Posterior cingulate gyrus (tissue), 11 donors: ENCODE data around the gene MAP1B.
"Not testable (repeated sequence)": the region's sequence is repeated elsewhere in the genome, so short reads cannot be mapped to it uniquely, and the experiment has no call there.

ENCODE experiments used
- DNase-seq, 10 donors: peaks; one replicate each; pipeline versions ENCODE4 v3.0.0 to v3.0.0-alpha.2; 2020 to 2021; ENCODE audit warnings: mixed read lengths in 3 of 10
- intact Hi-C: fragments of 100-400 bp; cut with DNase I; formaldehyde crosslinking; loops from one replicate; pipeline ENCODE4 v1.15.1; 2023

The MAP1B gene

DNA sequence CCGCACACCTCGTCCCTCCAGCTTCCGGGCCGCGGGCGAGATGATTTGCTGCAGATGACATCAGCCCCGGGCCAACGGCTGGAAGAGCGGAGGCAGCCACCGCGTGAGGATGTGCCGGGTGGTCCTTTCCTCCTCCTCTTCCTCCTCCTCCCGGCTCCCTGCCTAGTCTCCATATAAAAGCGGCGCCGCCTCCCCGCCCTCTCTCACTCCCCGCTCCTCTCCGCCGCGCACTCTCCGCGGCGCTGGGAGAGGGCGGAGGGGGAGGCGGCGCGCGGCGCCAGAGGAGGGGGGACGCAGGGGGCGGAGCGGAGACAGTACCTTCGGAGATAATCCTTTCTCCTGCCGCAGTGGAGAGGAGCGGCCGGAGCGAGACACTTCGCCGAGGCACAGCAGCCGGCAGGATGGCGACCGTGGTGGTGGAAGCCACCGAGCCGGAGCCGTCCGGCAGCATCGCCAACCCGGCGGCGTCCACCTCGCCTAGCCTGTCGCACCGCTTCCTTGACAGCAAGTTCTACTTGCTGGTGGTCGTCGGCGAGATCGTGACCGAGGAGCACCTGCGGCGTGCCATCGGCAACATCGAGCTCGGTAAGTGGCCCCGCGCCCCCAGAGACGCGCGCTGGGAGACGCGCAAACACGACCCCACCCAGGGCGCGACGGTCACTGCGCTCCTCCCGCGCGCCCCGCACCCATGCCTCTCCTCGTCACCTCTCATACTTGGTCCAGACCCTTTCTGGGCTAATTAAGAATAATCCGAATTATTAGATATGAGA lies at the start of gene MAP1B:
TSS of gene MAP1B (plus strand) at position 345 of the 770 bp plus-strand sequence. CDS start at position 402, 57 bp downstream.
- DNase-seq: peak; percentile 56 to 96 (median 76)
- intact Hi-C loops: loop anchor here (2.0 to 10.0 kb wide), 3 partner anchors 93 to 325 kb away; no protein-coding TSS in a partner anchor

GRCh38 chr5:72057816-72058215 lies 49.5 kb upstream of the MAP1B start:
- no peak for DNase-seq
- intact Hi-C loops: no loop called here

- DNase-seq: no peak
- intact Hi-C loops: no loop called here
Measured at GRCh38 chr5:72063219-72063819, 44.0 kb upstream of the MAP1B start.

- intact Hi-C loops: no loop called here
- no peak for DNase-seq
Measured at GRCh38 chr5:72064801-72065570, 42.3 kb upstream of the MAP1B start.

- intact Hi-C loops: no loop called here
- peak in 2 of 10 donors; percentile 12 to 14 for DNase-seq
Measured at GRCh38 chr5:72065751-72066255, 41.5 kb upstream of the MAP1B start.

- no peak for DNase-seq
- intact Hi-C loops: no loop called here
Measured at GRCh38 chr5:72066705-72067107, 40.6 kb upstream of the MAP1B start.

DNA sequence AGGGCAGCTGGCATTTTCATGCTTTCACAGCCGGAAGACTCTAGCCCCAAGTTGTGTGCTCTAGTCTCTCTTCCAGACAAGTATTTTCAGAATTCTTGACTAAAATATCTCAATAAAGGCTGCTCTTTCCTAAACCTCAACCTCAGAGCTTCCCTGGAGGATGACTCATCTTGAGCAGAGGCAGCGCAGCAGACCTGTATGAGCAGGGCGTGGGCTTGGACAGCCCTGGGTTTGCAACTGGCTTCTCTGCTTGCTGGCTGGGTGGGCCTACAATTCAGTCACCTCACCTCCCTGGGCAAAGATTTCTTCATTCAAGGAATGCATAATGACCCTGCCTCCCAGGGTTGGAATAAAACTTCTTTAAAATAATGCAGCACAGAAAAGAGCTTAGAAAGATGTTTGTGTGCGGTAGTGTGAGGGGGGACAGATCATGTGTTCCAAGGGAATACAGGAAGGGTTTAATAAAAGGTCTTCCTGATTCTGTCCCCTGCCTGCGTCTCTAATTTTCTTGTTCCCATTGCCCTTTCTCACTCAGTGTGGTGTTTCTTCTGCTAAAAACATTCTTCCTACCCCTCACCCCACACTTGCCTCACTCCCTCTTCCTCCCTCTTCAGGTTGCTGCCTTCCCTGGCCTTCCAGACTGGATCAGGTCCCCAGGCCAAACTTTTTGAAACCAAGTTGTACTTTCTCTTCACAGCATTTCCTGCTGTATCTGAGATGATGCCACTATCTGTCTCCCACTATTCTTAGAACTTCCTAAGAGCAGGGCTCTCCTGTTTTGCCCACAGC lies 39.4 kb upstream of the MAP1B start:
- intact Hi-C loops: no loop called here
- DNase-seq: peak in 3 of 10 donors; percentile 11 to 80 (median 64)

- intact Hi-C loops: no loop called here
- DNase-seq: no peak
Measured at GRCh38 chr5:72070529-72070928, 36.7 kb upstream of the MAP1B start.

- intact Hi-C loops: no loop called here
- DNase-seq: no peak
Measured at GRCh38 chr5:72071906-72072305, 35.4 kb upstream of the MAP1B start.

DNA sequence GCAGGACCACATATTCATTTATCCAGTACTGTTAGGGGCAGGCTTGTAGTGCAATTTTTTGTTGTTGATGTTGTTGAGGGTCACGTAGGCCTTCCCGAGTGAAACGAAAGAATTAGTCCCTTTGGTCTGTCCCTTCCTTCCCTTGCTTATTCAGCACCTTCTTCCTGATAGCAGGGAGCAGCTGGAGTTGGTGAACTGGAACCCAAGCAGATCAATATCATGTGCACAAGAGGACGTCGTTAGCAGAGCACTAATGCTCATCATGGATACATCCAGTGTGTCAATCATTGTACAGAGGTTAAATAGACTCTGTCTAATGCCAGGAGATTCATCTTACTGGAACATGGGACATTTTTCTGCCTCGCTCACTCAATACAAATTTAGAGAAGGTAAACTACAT lies 33.0 kb upstream of the MAP1B start:
- intact Hi-C loops: no loop called here
- no peak for DNase-seq

DNA sequence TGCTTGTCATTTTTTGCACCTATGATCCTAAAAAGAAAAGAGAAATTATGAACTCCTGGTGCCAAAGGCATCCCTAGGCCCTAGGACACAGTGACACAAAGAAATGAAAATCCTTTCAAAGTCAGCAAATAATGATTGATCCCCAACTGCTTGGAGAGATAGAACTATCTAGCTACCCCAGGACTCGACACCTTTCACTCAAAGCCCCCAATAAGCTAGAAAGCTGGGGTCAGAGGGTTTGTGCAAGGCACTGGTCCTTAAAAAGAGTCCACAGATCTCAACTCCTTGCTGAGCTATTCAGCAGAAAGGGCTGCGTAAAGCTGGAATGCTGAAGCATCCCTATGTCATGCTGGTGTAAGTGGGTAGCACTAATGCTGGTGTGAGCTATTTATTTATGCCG lies 31.8 kb upstream of the MAP1B start:
- intact Hi-C loops: no loop called here
- no peak for DNase-seq

DNA sequence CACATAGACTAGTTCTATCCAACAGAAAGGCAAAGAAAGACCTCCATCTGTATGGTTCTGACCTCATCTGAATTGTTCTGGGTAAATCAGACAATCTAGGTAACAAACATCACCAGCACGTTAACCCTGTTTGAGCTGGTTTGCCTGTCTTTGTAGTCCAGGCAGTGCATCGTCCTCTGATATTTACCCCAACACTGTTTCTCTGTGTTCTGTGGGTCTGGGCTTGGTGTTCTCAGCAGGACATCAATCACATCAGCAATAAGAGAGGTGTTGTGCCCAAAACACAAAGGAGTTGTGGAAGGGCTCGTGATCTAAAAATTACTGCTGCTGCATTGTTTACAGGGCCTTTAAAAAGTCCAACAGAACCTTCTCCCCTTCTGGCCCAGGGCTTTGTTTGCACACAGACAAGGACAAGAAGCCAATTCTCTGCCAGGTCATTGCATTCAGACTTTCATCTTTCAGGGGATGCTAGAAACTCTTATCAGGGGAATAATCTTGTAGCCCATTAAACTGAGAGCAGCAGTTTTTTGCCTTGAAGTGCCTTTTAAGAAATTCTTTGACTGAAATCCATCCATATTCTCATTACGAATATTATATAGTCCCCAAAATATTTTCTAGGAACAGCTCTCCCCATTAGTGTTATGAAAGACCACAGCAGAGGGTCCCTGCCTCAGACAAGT lies 30.5 kb upstream of the MAP1B start:
- no peak for DNase-seq
- intact Hi-C loops: no loop called here

DNA sequence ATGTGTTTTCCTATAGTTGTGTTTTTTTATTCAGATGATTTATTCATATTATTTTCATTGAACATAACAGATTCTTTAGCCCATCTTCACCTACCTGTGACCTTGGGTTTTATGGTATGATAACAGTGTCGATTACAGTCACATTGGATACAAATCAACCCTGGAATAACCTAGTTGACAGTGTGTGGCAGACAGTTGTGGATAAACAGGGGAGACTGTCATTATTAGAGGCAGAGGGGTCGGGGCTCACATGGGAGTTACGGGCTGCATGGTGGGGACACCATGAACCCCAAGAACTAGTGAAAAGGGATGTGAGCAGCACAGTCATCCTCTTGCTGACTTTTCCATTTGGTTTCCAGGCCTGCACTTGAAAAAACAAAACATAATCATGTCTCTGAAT lies 29.9 kb upstream of the MAP1B start:
- intact Hi-C loops: no loop called here
- no peak for DNase-seq

DNA sequence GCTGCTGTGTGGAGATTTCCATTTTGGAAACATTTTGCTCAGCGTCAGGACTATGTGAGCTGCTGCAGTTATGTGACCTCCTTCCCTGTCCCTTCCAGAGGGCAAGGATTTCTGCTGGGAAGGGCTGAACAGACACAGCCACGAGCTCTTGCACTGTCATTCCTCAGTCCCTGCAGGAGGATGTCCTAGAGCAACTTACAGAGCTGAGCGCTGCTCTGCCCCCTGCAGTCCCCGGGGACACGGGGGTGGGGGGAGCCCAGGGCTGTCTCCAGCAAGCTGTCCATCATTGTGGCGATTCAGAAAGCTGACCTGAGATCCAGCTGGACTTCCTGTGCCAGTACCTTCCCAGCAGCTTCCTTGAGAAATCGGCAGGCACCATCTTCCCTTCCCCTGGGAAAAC lies 28.0 kb upstream of the MAP1B start:
- intact Hi-C loops: no loop called here
- no peak for DNase-seq

- intact Hi-C loops: no loop called here
- no peak for DNase-seq
Measured at GRCh38 chr5:72082048-72082447, 25.2 kb upstream of the MAP1B start.

DNA sequence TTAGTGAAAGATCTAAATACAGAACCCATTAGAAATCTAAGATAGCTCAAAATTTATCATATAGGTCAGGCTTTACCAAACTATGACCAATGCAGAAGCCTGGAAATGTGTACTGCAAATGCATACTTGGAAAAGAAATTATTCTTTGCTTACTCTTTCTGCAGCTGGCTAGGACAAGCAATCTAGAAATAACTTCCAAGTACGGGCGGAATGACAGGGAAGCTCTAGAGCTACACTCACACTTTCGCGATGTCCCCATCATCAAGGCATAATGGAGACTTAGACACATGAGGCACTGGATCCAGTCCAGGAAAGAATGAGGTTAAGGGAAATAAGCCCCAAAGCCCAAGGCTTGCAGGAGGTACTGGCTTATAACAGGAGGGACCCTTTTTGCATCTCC lies 22.4 kb upstream of the MAP1B start:
- intact Hi-C loops: no loop called here
- no peak for DNase-seq

DNA sequence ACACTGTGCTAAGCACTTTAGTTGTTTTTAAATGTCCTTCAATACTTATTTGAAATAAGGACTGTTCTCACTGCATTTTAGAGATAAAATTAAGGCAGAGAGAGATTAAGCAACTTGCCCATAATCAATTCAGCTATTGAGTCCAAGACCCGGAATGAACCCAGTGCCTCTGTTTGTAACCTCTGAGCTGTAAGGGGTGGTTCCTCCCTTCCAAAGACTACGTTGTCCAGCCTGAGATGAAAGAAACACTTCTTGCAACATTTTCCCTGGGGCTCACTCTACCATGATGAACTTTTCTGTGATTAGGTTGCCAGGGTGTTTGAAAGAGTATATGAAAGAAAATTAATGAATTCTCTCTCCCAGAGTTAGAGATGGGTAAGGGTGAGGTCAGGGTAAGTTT lies 22.0 kb upstream of the MAP1B start:
- DNase-seq: no peak
- intact Hi-C loops: no loop called here

- DNase-seq, intact Hi-C loops: not testable (repeated sequence)
Measured at GRCh38 chr5:72089713-72090112, 17.6 kb upstream of the MAP1B start.

GRCh38 chr5:72092074-72092473 lies 15.2 kb upstream of the MAP1B start:
- no peak for DNase-seq
- intact Hi-C loops: no loop called here

- DNase-seq: no peak
- intact Hi-C loops: no loop called here
Measured at GRCh38 chr5:72093217-72093616, 14.1 kb upstream of the MAP1B start.
